HL-60 (cell line): ENCODE measurements around the gene CNBD2.

Source experiments
- DNase-seq, 2 experiments: peaks; one replicate each; pipeline ENCODE4 v3.0.0-alpha.2; 2010 to 2020; ENCODE audit warnings: low read depth in 1 of 2, low spot score in 1 of 2
- H3K27ac ChIP-seq: fragments of 250-450 bp; sonication (Bioruptor Pico); replicated peaks from 2 replicates; pipeline ENCODE4 v1.5.1; 2020; ENCODE audit warnings: mild to moderate bottlenecking, moderate library complexity
- H3K27me3 ChIP-seq: fragments of 250-450 bp; sonication (Bioruptor Pico); 2 replicates; pipeline ENCODE4 v1.5.1; 2021; ENCODE audit warnings: mild to moderate bottlenecking, moderate library complexity; ENCODE audit not compliant: insufficient read depth, poor library complexity, severe bottlenecking
- H3K4me3 ChIP-seq: replicated peaks from 2 replicates; pipeline ENCODE4 v1.5.1; 2011; ENCODE audit warnings: mild to moderate bottlenecking, control low read depth, low read length; ENCODE audit not compliant: insufficient read depth
- CTCF ChIP-seq: IDR thresholded peaks from one replicate; pipeline ENCODE4 v1.5.1; 2011; ENCODE audit warnings: low read length, control low read depth, inconsistent platforms; ENCODE audit not compliant: insufficient read depth
- GABPA ChIP-seq: IDR thresholded peaks from 2 replicates; pipeline ENCODE4 v1.6.1; 2012; ENCODE audit warnings: low read depth
- POLR2AphosphoS5 ChIP-seq: IDR thresholded peaks from 2 replicates; pipeline ENCODE4 v1.6.1; 2012; ENCODE audit warnings: low read depth
- SPI1 ChIP-seq: IDR thresholded peaks from 2 replicates; pipeline ENCODE4 v1.6.1; 2012; ENCODE audit warnings: low read depth, mild to moderate bottlenecking, borderline replicate concordance
- TF ChIP-seq, protein P1 (sequence below): IDR thresholded peaks from 2 replicates; pipeline ENCODE4 v1.6.1; 2012; ENCODE audit warnings: low read depth; ENCODE audit not compliant: insufficient replicate concordance

The CNBD2 gene

DNA sequence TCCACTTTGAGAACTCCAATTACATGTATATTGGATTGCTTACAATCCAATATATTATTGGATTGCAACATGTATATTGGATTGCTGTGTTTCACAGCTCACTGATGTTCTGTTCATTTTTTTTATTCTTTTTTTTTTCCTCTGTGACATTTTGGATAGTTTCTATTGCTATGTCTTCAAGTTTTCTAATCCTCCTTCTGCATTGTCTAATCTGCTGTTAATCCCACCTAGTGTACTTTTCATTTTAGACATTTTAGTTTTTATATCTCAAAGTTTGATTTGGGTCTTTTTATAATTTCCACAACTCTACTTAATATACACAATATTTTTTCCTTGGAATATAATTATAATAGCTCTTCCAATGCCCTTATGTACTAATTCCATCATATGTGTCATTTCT lies 34.5 kb downstream of the CNBD2 start:
- Histone ChIP-seq H3K4me3 (no peak overlapping the region), H3K27ac (no peak overlapping the region), H3K27me3 (no peaks in the 10 kb centered on the region)
- DNase-seq: no peak
- no peak for TF ChIP-seq SPI1
- TF ChIP-seq GABPA: no peak
- TF ChIP-seq CTCF: no peak
- TF ChIP-seq POLR2AphosphoS5: no peak
- TF ChIP-seq, protein P1, sequence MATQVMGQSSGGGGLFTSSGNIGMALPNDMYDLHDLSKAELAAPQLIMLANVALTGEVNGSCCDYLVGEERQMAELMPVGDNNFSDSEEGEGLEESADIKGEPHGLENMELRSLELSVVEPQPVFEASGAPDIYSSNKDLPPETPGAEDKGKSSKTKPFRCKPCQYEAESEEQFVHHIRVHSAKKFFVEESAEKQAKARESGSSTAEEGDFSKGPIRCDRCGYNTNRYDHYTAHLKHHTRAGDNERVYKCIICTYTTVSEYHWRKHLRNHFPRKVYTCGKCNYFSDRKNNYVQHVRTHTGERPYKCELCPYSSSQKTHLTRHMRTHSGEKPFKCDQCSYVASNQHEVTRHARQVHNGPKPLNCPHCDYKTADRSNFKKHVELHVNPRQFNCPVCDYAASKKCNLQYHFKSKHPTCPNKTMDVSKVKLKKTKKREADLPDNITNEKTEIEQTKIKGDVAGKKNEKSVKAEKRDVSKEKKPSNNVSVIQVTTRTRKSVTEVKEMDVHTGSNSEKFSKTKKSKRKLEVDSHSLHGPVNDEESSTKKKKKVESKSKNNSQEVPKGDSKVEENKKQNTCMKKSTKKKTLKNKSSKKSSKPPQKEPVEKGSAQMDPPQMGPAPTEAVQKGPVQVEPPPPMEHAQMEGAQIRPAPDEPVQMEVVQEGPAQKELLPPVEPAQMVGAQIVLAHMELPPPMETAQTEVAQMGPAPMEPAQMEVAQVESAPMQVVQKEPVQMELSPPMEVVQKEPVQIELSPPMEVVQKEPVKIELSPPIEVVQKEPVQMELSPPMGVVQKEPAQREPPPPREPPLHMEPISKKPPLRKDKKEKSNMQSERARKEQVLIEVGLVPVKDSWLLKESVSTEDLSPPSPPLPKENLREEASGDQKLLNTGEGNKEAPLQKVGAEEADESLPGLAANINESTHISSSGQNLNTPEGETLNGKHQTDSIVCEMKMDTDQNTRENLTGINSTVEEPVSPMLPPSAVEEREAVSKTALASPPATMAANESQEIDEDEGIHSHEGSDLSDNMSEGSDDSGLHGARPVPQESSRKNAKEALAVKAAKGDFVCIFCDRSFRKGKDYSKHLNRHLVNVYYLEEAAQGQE: no peak

DNA sequence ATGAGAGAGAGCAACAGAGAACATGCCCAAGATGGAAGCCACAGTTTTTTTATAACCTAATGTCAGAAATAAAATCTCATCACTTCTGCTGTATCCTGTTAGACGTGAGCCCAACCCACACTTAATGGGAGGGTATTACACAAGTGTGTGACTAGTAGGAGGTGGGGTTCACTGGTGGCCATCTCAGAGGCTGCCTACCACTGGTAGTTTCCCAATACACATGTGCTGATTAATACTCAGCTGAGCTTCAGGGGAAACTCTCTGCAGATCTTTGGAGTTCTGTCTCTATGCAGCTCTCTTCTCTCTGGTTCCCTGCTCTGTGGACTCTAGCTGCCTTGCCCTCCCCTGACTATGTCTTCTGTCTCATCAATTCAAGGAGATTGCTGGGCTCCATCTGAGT lies 35.7 kb downstream of the CNBD2 start:
- DNase-seq: peak in 1 of 2 experiments; percentile 21
- TF ChIP-seq SPI1 (no peak), POLR2AphosphoS5 (no peak), GABPA (no peak), CTCF (no peak)
- TF ChIP-seq, protein P1: no peak
- Histone ChIP-seq H3K27ac (no peak overlapping the region), H3K27me3 (no peaks in the 10 kb centered on the region), H3K4me3 (no peak overlapping the region)

- no peak overlapping the region for H3K4me3 ChIP-seq
- no peaks in the 10 kb centered on the region for H3K27me3 ChIP-seq
- no peak for DNase-seq
- no peak for TF ChIP-seq POLR2AphosphoS5
- no peak for TF ChIP-seq GABPA
- no peak for TF ChIP-seq SPI1
- TF ChIP-seq, protein P1: no peak
- no peak for TF ChIP-seq CTCF
- no peak overlapping the region for H3K27ac ChIP-seq
These were observed 40.2 kb downstream of the CNBD2 start for GRCh38 chr20:36008461-36009035.
